HG03064 (cell line): Measurements from ENCODE around the gene CRKL.
"Not testable (repeated sequence)": the region's sequence is repeated elsewhere in the genome, so short reads cannot be mapped to it uniquely, and the experiment has no call there.

Experiments
- ATAC-seq: cut with Tn5 transposase; IDR thresholded peaks from one replicate; pipeline ENCODE4 v1.9.1; 2021; ENCODE audit warnings: low read depth; ENCODE audit not compliant: unreplicated experiment

The CRKL gene

GRCh38 chr22:20965104-20965887, 48.1 kb downstream of the CRKL start:
- no peak for ATAC-seq

GRCh38 chr22:20965888-20966855, 49.0 kb downstream of the CRKL start:
- no peak for ATAC-seq

GRCh38 chr22:20966883-20967696, 49.9 kb downstream of the CRKL start, which contains the start of gene AIFM3:
AIFM3 (plus strand) TSS chr22:20967255; CDS start chr22:20967945, 690 bp downstream.
- ATAC-seq: no peak

GRCh38 chr22:20967697-20968211, 50.5 kb downstream of the CRKL start:
- ATAC-seq: no peak

- no peak for ATAC-seq
These were observed 51.2 kb downstream of the CRKL start for GRCh38 chr22:20968281-20968977.

- ATAC-seq: no peak
These were observed 53.9 kb downstream of the CRKL start for GRCh38 chr22:20970939-20971657.

- not testable (repeated sequence) for ATAC-seq
These were observed 54.9 kb downstream of the CRKL start for GRCh38 chr22:20972014-20972694.

- no peak for ATAC-seq
These were observed 55.8 kb downstream of the CRKL start for GRCh38 chr22:20972933-20973577.

- ATAC-seq: no peak
These were observed 56.6 kb downstream of the CRKL start for GRCh38 chr22:20973634-20974286.

GRCh38 chr22:20974336-20974955, 57.2 kb downstream of the CRKL start:
- no peak for ATAC-seq

GRCh38 chr22:20975541-20976290, 58.5 kb downstream of the CRKL start:
- ATAC-seq: no peak

- ATAC-seq: no peak
These were observed 59.2 kb downstream of the CRKL start for GRCh38 chr22:20976291-20976877.

- no peak for ATAC-seq
These were observed 59.8 kb downstream of the CRKL start for GRCh38 chr22:20977019-20977418.

- ATAC-seq: no peak
These were observed 60.4 kb downstream of the CRKL start for GRCh38 chr22:20977516-20978170.

GRCh38 chr22:20978419-20978818, 61.2 kb downstream of the CRKL start:
- ATAC-seq: no peak
